ENCODE results near the gene LIMS2. TPM values are rescaled to one million over a fixed set of nuclear protein-coding genes. Genes with fewer than 3 reads are reported as not detected.

LIMS2 gene
- total and polyA plus RNA-seq, 10 donors, result 62.5 to 437 (median 115) TPM

DNA sequence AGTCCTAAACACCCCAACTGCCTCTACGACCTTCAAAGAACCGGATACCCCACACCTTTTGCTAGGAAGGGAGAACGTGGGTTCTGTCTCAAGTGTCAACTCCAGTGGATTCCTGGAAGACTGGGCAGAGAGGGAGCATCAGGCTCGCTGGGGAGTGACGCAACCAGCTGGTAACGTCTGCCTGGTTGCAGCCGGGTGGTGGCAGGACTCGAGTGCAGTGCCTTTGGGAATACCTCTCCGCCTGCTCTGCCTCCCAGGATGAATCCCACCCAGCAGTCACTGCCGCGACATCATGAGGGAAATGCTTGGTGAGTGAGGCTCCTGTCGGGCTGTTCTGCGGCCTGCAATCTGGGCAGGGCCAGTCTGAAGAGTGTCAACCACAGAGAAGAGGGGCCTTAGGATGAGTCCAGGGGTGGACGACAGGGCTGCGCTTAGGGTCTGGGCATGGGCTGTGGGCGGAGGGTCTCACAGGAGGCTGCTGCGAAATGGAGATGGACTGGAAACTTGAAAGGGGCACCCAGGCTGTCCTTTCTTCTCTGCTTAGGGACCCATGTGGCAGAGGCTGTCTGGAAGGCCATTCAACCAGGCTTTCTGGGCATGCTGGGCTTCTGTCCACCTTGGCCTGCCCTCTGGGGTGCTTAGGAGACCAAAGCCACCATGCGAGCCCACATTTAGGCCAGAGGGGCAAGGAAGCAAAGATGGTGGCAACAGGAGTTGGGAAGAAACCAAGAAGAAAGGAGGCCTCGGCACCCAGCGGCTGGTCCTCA lies 16.5 kb downstream of the LIMS2 start:
- TF ChIP-seq, protein P1, sequence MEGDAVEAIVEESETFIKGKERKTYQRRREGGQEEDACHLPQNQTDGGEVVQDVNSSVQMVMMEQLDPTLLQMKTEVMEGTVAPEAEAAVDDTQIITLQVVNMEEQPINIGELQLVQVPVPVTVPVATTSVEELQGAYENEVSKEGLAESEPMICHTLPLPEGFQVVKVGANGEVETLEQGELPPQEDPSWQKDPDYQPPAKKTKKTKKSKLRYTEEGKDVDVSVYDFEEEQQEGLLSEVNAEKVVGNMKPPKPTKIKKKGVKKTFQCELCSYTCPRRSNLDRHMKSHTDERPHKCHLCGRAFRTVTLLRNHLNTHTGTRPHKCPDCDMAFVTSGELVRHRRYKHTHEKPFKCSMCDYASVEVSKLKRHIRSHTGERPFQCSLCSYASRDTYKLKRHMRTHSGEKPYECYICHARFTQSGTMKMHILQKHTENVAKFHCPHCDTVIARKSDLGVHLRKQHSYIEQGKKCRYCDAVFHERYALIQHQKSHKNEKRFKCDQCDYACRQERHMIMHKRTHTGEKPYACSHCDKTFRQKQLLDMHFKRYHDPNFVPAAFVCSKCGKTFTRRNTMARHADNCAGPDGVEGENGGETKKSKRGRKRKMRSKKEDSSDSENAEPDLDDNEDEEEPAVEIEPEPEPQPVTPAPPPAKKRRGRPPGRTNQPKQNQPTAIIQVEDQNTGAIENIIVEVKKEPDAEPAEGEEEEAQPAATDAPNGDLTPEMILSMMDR (IDR thresholded peaks at IDR 0.05 in 8 of 11, conservative IDR thresholded peaks at IDR 0.05 in 3 of 11), result no peak
- TF ChIP-seq POLR2AphosphoS5 (IDR thresholded peaks at IDR 0.05) (no peak), POLR2A (IDR thresholded peaks at IDR 0.05) (no peak)
- 71 to 83% (median 76%) methylated on average over 17 to 20 of the region's 20 CpGs for WGBS, 5 donors
- Histone ChIP-seq H3K27me3 (replicated peaks in 1 of 7) (peaks cover 0 to 23% (median 4%) of the 10 kb centered on the region in 7 donors), H3K27ac (peak overlapping the region; percentile 49 to 88 (median 83)), H3K9me3 (no peaks in the 10 kb centered on the region), H3K36me3 (peaks cover 0 to 40% (median 0%) of the 10 kb centered on the region in 6 donors), H3K4me3 (no peak overlapping the region), H3K4me1 (peaks cover 12 to 96% (median 60%) of the 10 kb centered on the region in 6 donors)
- peak; percentile 72 for DNase-seq
- intact Hi-C loops (cut with DNase I; ENCODE audit: low total_unique reads), result no loop called here

DNA sequence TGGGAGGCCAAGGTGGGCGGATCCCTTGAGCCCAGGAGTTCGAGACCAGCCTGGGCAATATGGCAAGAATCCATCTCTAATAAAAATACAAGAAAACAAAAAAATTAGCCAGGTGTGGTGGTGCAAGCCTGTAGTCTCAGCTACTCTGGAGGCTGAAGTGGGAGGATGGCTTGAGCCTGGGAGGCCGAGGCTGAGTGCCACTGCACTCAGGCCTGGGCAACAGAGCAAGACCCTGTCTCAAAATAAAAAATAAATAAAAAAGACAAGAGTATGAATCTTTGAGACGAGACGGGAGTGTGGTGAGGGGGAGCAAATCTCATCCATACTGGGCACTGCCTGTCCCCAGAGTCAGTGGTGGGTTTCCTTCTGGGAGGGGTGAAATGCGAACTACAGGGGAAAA lies 17.2 kb downstream of the LIMS2 start:
- peaks cover 0 to 46% (median 0%) of the 10 kb centered on the region in 6 donors for H3K36me3 ChIP-seq
- TF ChIP-seq POLR2A (IDR thresholded peaks at IDR 0.05) (no peak), POLR2AphosphoS5 (IDR thresholded peaks at IDR 0.05) (no peak)
- TF ChIP-seq, protein P1 (IDR thresholded peaks at IDR 0.05 in 8 of 11, conservative IDR thresholded peaks at IDR 0.05 in 3 of 11), result no peak
- WGBS, 5 donors, result 83 to 93% (median 89%) methylated on average over 6 of the region's 6 CpGs
- intact Hi-C loops (cut with DNase I; ENCODE audit: low total_unique reads), result no loop called here
- H3K4me3 ChIP-seq, result no peak overlapping the region
- peak overlapping the region; percentile 49 to 88 (median 83) for H3K27ac ChIP-seq
- H3K27me3 ChIP-seq (replicated peaks in 1 of 7), result peaks cover 0 to 17% (median 0%) of the 10 kb centered on the region in 7 donors
- no peak for DNase-seq
- peaks cover 8 to 96% (median 56%) of the 10 kb centered on the region in 6 donors for H3K4me1 ChIP-seq
- no peaks in the 10 kb centered on the region for H3K9me3 ChIP-seq

DNA sequence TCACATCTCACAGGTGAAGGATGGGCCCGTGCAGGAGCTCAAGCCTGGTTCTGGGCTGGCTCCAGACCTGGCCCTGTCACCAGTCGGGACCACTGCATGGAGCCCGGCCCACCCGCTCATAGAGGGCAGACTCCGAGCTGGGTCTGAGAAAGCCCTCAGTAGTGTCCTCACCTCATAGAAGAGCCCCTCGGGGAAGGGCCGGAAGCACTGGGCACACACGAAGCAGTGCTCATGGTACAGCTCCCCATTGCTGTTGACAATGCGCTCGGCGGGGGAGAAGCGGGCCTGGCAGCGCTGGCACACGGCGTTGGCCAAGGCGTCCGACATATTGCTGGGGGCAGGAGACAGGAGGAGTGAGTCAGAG lies 18.1 kb downstream of the LIMS2 start:
- Histone ChIP-seq H3K9me3 (no peaks in the 10 kb centered on the region), H3K36me3 (peaks cover 0 to 56% (median 0%) of the 10 kb centered on the region in 6 donors), H3K4me1 (peaks cover 8 to 97% (median 60%) of the 10 kb centered on the region in 6 donors), H3K4me3 (no peak overlapping the region), H3K27ac (peak overlapping the region in 5 of 8 donors; percentile 78 to 88 (median 85)), H3K27me3 (replicated peaks in 1 of 7) (peaks cover 0 to 10% (median 0%) of the 10 kb centered on the region in 7 donors)
- 93 to 95% (median 94%) methylated on average over 10 to 17 of the region's 17 CpGs for WGBS, 5 donors
- DNase-seq, result peak; percentile 63
- intact Hi-C loops (cut with DNase I; ENCODE audit: low total_unique reads), result no loop called here
- TF ChIP-seq, protein P1 (IDR thresholded peaks at IDR 0.05 in 8 of 11, conservative IDR thresholded peaks at IDR 0.05 in 3 of 11), result no peak
- TF ChIP-seq POLR2AphosphoS5 (IDR thresholded peaks at IDR 0.05) (no peak), POLR2A (IDR thresholded peaks at IDR 0.05) (no peak)

DNA sequence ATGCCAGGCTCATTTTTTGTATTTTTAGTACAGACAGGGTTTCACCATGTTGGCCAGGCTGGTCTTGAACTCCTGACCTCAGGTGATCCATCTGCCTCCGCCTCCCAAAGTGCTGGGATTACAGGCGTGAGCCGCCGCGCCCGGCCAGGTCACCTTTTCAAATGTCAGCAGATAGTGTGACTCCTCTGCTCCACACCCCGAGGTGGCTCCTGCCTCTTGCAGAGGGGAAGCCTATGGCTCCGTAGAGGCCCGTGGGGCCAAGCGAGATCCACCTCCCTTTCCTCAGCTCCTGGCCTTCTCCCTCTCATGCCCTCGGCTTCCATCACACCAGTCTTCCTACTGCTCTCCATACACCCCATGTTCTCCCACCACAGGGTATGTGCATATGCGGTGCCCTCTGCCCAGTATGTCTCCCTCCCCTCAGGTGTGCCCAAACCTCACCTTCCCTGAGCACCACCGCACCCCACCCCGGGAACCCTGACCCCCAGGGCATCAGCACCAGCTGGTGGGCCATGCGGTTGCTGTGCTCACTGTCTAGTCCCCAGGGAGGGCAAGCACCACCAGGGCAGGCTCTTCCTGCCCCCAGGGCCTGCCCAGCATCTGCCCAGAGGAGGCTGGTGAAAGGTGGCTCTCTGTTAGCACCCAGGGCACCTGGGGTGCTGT lies 18.6 kb downstream of the LIMS2 start:
- DNase-seq, result peak; percentile 77

More for the DNA sequence above, 18.6 kb downstream of the LIMS2 start:
- no peak overlapping the region for H3K4me3 ChIP-seq
- H3K36me3 ChIP-seq, result peaks cover 0 to 59% (median 0%) of the 10 kb centered on the region in 6 donors
- H3K27ac ChIP-seq, result peak overlapping the region in 6 of 8 donors; percentile 7 to 88 (median 85)
- peak in 1 of 3 donors; percentile 22 for TF ChIP-seq POLR2AphosphoS5 (IDR thresholded peaks at IDR 0.05)
- TF ChIP-seq, protein P1 (IDR thresholded peaks at IDR 0.05 in 8 of 11, conservative IDR thresholded peaks at IDR 0.05 in 3 of 11), result no peak
- 82 to 89% (median 84%) methylated on average over 15 of the region's 15 CpGs for WGBS, 5 donors
- H3K27me3 ChIP-seq (replicated peaks in 1 of 7), result peaks cover 0 to 5% (median 0%) of the 10 kb centered on the region in 7 donors
- no peaks in the 10 kb centered on the region for H3K9me3 ChIP-seq
- intact Hi-C loops (cut with DNase I; ENCODE audit: low total_unique reads), result no loop called here
- H3K4me1 ChIP-seq, result peaks cover 8 to 97% (median 63%) of the 10 kb centered on the region in 6 donors

Measured in spleen (tissue), 11 donors.